ENCODE results near the gene CHST13.
A peak's percentile ranks its signal among the peaks of the same experiment; 100 is the strongest.

The CHST13 gene

DNA sequence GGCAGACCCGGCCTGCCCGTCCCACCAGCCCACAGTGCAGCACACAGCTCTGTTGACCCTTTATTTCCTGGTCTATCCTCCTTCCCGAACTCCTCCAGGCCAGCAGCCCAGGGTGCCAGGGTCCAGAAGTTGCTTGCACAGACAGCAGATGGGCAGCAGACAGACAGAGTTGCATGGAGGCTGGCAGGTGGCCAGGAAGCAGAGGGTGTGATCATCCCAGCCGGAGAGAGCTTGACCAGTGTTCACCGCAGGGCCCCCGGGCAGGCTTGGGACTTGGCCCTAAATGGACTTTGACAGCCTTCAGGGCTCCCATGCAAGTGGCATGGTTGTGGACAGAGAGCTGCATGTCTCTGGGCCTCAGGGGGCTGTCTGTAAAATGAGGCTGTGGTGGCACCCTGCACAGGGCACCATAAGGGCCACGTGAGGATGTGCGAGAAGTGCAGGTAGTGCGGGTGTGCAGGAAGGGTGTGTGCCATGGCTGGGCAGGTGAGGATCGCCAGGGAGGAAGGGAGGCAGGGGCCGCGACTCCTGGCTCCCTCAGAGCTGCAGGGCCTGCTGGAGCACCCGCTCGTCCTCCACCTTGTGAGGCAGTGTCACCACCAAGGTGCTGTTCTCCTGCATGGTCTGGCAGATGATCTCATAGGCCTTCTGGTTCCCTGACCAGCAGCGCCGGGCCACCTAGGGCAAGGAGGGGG lies 42.0 kb upstream of the CHST13 start:
- H3K27ac ChIP-seq (ENCODE audit: low read depth, low read length): no peak overlapping the region
- H3K9me3 ChIP-seq (ENCODE audit: control insufficient read depth, insufficient read depth, low read length): no peaks in the 10 kb centered on the region
- no peaks in the 10 kb centered on the region for H3K36me3 ChIP-seq (ENCODE audit: control insufficient read depth, insufficient read depth, low read length)
- H3K9ac ChIP-seq (ENCODE audit: low read depth, low read length): no peak overlapping the region
- H3K4me1 ChIP-seq (ENCODE audit: control insufficient read depth, insufficient read depth, low read length): peaks cover 20% of the 10 kb centered on the region
- no peak overlapping the region for H3K4me3 ChIP-seq (ENCODE audit: low read depth, low read length)
- H3K27me3 ChIP-seq (ENCODE audit: control insufficient read depth, insufficient read depth, low read length): no peaks in the 10 kb centered on the region

DNA sequence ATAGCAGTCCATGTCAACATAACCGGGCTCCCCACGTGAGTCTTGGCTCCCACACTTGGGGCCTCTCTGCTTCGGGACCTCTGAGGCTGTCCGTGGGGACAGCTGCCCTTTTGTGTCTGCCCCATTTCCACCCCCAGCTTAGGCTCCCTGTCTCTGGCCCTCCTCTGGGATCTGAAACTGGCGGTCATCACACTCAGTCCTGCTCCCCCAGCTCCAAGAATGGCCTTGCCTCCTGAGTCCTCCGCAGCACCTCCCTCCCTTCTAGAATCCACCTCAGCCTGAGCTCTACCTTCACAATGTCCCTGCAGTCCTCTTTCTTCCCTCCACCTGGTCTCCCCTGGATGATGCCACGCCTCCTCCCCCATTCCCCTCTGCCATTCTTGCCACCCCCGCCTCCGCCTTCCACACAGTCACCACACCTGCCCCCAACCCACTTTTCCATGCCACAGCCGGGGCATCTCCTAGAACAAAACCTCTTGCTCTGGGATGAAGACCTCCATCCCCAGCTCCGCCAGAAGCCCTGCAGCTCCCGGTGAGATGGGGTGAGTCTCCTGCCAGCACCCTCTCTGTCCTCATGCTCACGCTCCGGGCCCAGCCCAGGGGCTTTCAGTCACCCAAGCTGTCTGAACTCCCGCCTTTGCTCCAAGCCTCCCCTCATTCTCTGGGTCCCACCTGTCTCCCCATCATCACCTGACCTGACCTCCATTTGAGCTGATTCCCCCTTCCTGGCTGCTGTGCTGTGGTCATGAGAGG lies 41.3 kb upstream of the CHST13 start:
- Histone ChIP-seq H3K4me1 (ENCODE audit: control insufficient read depth, insufficient read depth, low read length) (peaks cover 18% of the 10 kb centered on the region), H3K27ac (ENCODE audit: low read depth, low read length) (no peak overlapping the region), H3K27me3 (ENCODE audit: control insufficient read depth, insufficient read depth, low read length) (no peaks in the 10 kb centered on the region), H3K4me3 (ENCODE audit: low read depth, low read length) (no peak overlapping the region), H3K9ac (ENCODE audit: low read depth, low read length) (no peak overlapping the region), H3K9me3 (ENCODE audit: control insufficient read depth, insufficient read depth, low read length) (no peaks in the 10 kb centered on the region), H3K36me3 (ENCODE audit: control insufficient read depth, insufficient read depth, low read length) (no peaks in the 10 kb centered on the region)

DNA sequence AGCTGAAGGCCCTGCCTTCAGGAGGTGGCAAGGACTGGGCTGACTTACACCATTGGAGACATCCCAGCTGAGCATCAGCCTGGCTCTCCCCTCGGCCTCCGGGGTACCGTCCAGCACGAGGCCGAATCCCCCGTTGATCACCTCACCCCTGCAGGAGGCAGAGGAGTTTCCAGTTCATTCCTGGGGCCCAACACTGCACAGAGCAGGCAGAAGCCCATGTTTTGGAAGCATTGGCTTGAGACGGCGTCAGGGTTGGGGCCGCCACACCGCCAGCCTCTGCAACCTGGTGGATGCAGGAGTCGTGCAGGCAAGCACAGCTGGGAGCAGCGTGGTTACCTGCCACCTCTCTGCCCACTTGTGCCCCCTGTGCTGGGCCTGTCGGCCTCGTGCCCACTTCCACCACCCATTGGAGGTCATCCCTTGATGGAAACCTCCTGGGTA lies 40.6 kb upstream of the CHST13 start:
- H3K36me3 ChIP-seq (ENCODE audit: control insufficient read depth, insufficient read depth, low read length): no peaks in the 10 kb centered on the region
- H3K4me3 ChIP-seq (ENCODE audit: low read depth, low read length): no peak overlapping the region
- no peaks in the 10 kb centered on the region for H3K27me3 ChIP-seq (ENCODE audit: control insufficient read depth, insufficient read depth, low read length)
- H3K9me3 ChIP-seq (ENCODE audit: control insufficient read depth, insufficient read depth, low read length): no peaks in the 10 kb centered on the region
- no peak overlapping the region for H3K27ac ChIP-seq (ENCODE audit: low read depth, low read length)
- H3K9ac ChIP-seq (ENCODE audit: low read depth, low read length): no peak overlapping the region
- peaks cover 18% of the 10 kb centered on the region for H3K4me1 ChIP-seq (ENCODE audit: control insufficient read depth, insufficient read depth, low read length)

DNA sequence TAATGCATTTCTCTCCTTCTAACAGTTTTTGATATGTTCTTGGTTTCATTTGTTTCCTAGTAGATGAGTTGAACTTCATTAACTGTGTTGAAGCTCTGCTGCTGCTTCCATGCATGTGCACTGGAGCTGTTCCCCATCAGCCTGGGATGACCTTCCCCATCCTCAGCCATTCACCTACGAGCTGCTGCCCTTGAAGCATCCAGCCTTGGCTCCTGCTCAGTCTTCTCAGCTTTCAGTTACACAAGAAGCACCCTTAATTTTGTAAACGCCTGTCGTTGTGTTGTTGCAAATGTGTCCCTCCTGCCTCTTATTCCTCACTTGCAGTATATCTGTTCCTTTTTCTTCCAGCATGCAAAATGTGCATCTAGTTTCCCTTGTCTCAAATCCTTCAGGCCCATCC lies 39.8 kb upstream of the CHST13 start:
- Histone ChIP-seq H3K9ac (ENCODE audit: low read depth, low read length) (no peak overlapping the region), H3K27me3 (ENCODE audit: control insufficient read depth, insufficient read depth, low read length) (no peaks in the 10 kb centered on the region), H3K36me3 (ENCODE audit: control insufficient read depth, insufficient read depth, low read length) (no peaks in the 10 kb centered on the region), H3K4me3 (ENCODE audit: low read depth, low read length) (no peak overlapping the region), H3K4me1 (ENCODE audit: control insufficient read depth, insufficient read depth, low read length) (peaks cover 18% of the 10 kb centered on the region), H3K9me3 (ENCODE audit: control insufficient read depth, insufficient read depth, low read length) (no peaks in the 10 kb centered on the region), H3K27ac (ENCODE audit: low read depth, low read length) (no peak overlapping the region)

DNA sequence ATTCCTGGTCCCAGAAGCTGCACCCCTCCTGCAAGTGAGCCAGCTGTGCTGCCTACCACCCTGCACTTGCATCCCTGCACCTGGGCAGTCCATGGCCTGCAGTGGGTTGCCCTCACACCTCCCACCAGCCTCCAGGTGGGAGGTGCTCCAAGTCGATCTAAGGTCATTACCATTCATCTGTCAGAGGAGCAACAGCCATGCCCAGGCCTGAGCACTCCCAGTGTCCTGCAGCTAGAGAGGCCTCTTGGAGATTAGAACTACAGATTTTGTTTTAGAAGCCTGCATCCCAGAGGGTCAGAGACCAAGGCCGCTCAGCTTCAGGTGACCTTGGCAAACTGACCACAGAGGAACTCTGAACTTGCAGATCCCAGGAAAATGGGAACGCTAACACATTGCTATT lies 39.3 kb upstream of the CHST13 start:
- Histone ChIP-seq H3K27me3 (ENCODE audit: control insufficient read depth, insufficient read depth, low read length) (no peaks in the 10 kb centered on the region), H3K9me3 (ENCODE audit: control insufficient read depth, insufficient read depth, low read length) (no peaks in the 10 kb centered on the region), H3K36me3 (ENCODE audit: control insufficient read depth, insufficient read depth, low read length) (no peaks in the 10 kb centered on the region), H3K27ac (ENCODE audit: low read depth, low read length) (peak overlapping the region; percentile 46), H3K9ac (ENCODE audit: low read depth, low read length) (no peak overlapping the region), H3K4me3 (ENCODE audit: low read depth, low read length) (no peak overlapping the region), H3K4me1 (ENCODE audit: control insufficient read depth, insufficient read depth, low read length) (peaks cover 18% of the 10 kb centered on the region)

DNA sequence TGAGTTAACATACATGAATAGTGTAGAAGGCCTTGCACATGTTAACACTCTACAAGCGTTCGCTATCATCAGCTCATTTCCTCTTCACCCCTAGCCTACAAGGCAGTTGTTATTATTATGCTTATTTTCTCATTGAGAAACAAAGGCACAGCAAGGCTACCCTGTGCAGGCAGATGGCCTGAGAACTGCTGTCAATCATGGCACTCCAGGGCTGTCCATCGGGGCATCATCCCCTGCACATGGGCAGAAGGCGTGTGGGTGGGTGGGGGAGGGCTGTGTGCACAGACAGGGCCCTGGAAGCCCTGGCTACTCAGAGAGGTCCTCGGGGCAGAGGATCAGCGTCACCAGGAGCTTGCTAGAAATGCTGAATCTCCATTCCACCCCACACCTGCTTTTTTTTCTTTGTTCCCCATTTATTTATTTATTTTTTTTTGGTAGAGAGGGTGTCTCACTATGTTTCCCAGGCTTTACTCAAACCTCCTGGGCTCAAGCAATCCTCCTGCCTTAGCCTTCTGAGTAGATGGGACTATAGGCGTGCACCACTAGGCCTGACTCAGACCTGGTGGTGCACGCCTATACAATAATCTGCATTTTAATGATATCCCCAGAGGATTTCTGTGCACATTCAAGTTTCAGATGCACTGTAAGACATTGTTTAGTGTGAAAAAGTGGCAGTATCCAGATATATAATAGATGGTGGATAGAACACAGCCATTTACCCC lies 38.6 kb upstream of the CHST13 start:
- Histone ChIP-seq H3K4me1 (ENCODE audit: control insufficient read depth, insufficient read depth, low read length) (peaks cover 18% of the 10 kb centered on the region), H3K9me3 (ENCODE audit: control insufficient read depth, insufficient read depth, low read length) (no peaks in the 10 kb centered on the region), H3K27me3 (ENCODE audit: control insufficient read depth, insufficient read depth, low read length) (no peaks in the 10 kb centered on the region), H3K4me3 (ENCODE audit: low read depth, low read length) (no peak overlapping the region), H3K36me3 (ENCODE audit: control insufficient read depth, insufficient read depth, low read length) (no peaks in the 10 kb centered on the region), H3K9ac (ENCODE audit: low read depth, low read length) (no peak overlapping the region), H3K27ac (ENCODE audit: low read depth, low read length) (peak overlapping the region; percentile 46)

DNA sequence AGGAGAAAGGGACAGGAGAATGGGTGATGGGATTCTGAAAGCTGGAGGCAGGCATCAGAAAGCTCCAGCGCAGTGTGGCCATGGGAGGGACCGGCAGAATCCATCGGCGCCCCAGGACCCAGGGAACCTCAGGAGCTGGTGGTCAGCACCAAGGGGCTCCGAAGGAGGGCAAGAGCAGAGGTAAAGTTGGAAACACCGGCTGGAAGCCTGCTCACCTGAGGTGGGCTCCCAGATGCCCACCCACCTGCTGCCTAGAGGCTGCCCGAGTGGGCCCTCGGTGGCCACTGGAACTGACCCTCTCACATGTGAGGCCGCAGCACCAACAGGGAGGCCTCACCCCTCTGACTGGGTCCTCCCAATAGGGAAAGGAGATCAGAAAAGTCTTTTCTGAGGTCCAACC lies 38.0 kb upstream of the CHST13 start:
- H3K4me3 ChIP-seq (ENCODE audit: low read depth, low read length): no peak overlapping the region
- H3K9ac ChIP-seq (ENCODE audit: low read depth, low read length): no peak overlapping the region

DNA sequence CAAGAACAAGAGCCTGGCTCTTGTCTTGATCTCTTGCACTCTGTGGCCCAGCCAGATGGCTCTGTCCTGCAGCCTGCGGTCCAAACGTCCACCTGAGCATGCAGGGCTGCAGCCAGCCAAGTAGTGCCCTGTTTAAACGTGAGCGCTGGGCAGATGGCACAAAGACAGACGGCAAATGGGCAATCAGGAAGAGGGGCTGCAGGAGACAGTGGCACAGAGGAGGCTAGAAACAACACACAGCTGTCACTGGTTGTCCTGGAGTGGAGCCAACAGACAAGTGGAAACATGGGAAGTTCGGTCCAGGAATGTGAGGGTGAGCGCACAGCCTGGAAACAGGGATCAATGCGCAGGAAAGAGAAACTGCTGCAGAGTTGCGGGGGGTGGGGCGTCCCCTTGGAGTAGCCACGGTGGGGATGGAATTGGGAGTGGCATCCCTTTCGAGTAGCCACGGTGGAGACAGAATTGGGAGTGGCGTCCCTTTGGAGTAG lies 37.6 kb upstream of the CHST13 start:
- H3K4me3 ChIP-seq (ENCODE audit: low read depth, low read length): no peak overlapping the region
- H3K27me3 ChIP-seq (ENCODE audit: control insufficient read depth, insufficient read depth, low read length): no peaks in the 10 kb centered on the region
- H3K27ac ChIP-seq (ENCODE audit: low read depth, low read length): no peak overlapping the region
- H3K9ac ChIP-seq (ENCODE audit: low read depth, low read length): no peak overlapping the region
- no peaks in the 10 kb centered on the region for H3K9me3 ChIP-seq (ENCODE audit: control insufficient read depth, insufficient read depth, low read length)
- peaks cover 18% of the 10 kb centered on the region for H3K4me1 ChIP-seq (ENCODE audit: control insufficient read depth, insufficient read depth, low read length)
- no peaks in the 10 kb centered on the region for H3K36me3 ChIP-seq (ENCODE audit: control insufficient read depth, insufficient read depth, low read length)

More for the DNA sequence above, 38.0 kb upstream of the CHST13 start:
- no peaks in the 10 kb centered on the region for H3K36me3 ChIP-seq (ENCODE audit: control insufficient read depth, insufficient read depth, low read length)
- H3K9me3 ChIP-seq (ENCODE audit: control insufficient read depth, insufficient read depth, low read length): no peaks in the 10 kb centered on the region
- peaks cover 18% of the 10 kb centered on the region for H3K4me1 ChIP-seq (ENCODE audit: control insufficient read depth, insufficient read depth, low read length)
- H3K27me3 ChIP-seq (ENCODE audit: control insufficient read depth, insufficient read depth, low read length): no peaks in the 10 kb centered on the region
- H3K27ac ChIP-seq (ENCODE audit: low read depth, low read length): no peak overlapping the region

DNA sequence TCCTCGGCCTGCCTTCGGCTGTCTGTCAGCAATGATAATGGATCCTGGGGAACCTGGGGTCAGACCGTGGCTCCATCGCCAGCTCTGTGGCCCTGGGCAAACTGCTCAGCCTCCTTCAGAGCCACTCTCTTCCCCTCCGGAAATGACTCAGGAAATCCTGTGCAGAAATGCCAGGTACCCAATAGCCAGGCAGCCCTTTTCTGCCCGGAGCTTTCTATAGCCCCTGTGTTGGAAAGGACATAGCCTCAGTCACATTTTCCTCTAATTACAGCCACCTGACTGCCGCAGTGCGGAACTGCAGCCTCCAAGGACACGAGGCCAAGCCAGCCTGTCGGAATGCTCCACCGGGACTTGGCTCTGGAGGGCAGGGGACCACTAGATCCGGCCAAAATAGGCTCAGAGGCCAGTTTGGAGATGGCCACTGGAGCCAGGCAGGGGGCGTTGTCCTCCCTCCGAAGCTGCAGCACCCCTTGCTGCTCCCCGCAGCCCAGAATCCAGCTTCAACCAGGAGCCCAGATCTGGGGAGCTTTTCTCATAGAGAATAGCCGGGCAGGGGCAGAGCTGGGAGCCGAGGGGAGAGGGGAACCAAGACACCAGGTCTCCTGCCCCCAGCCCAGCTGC lies 36.7 kb upstream of the CHST13 start:
- peaks cover 18% of the 10 kb centered on the region for H3K4me1 ChIP-seq (ENCODE audit: control insufficient read depth, insufficient read depth, low read length)
- no peaks in the 10 kb centered on the region for H3K36me3 ChIP-seq (ENCODE audit: control insufficient read depth, insufficient read depth, low read length)
- no peak overlapping the region for H3K27ac ChIP-seq (ENCODE audit: low read depth, low read length)
- H3K4me3 ChIP-seq (ENCODE audit: low read depth, low read length): no peak overlapping the region
- no peaks in the 10 kb centered on the region for H3K9me3 ChIP-seq (ENCODE audit: control insufficient read depth, insufficient read depth, low read length)
- no peaks in the 10 kb centered on the region for H3K27me3 ChIP-seq (ENCODE audit: control insufficient read depth, insufficient read depth, low read length)
- no peak overlapping the region for H3K9ac ChIP-seq (ENCODE audit: low read depth, low read length)

DNA sequence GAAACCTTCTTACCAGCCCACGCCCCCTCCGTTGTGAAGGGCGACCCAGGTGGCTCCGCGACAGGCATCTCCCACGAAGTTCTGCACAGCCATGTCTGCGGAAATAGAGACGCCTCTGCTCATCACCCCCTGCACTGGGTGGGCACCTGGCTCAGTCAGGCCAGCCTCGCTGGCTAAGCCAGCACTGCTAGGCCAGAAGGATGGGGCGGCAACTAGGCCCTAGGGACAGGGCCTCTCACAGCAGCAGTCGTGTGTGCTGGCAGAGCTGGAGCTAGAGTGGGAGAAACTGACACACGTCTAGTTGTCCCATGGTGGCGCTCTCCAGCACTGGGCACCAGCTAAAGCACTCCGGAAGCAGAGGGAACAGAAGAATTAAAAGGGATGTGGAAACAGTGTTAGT lies 35.8 kb upstream of the CHST13 start:
- Histone ChIP-seq H3K27ac (ENCODE audit: low read depth, low read length) (no peak overlapping the region), H3K27me3 (ENCODE audit: control insufficient read depth, insufficient read depth, low read length) (no peaks in the 10 kb centered on the region), H3K4me3 (ENCODE audit: low read depth, low read length) (no peak overlapping the region), H3K9me3 (ENCODE audit: control insufficient read depth, insufficient read depth, low read length) (no peaks in the 10 kb centered on the region), H3K36me3 (ENCODE audit: control insufficient read depth, insufficient read depth, low read length) (no peaks in the 10 kb centered on the region), H3K9ac (ENCODE audit: low read depth, low read length) (no peak overlapping the region), H3K4me1 (ENCODE audit: control insufficient read depth, insufficient read depth, low read length) (peaks cover 18% of the 10 kb centered on the region)

Data from HUES48 (cell line).